HepG2 (cell line): ENCODE data around the gene KLF18. TPM values are rescaled to one million over a fixed set of nuclear protein-coding genes. Genes with fewer than 3 reads are reported as not detected.

Experiments
- ATAC-seq: fragments of 200-7000 bp; cut with Tn5 transposase; 3 replicates; pipeline ENCODE4 v1.9.1; 2020; ENCODE audit warnings: mild to moderate bottlenecking, moderate library complexity
- BruUV-seq: library from RNA; stranded (reverse); fragments of 400-500 nt; replicated peaks from 2 replicates; lab custom pipeline; 2021; lab: Mats Ljungman, UMichigan
- CTCF ChIA-PET: fragments of 300-600 bp; formaldehyde crosslinking; extraction: SDS; loops from one replicate; lab custom pipeline; 2021; ENCODE audit warnings: low total read pairs, inconsistent platforms, low intra/inter-chr PET ratio; lab: Yijun Ruan, JAX
- POLR2A ChIA-PET: fragments of 350-600 bp; sonication (Branson Sonifier 250); formaldehyde crosslinking; loops from one replicate; lab custom pipeline; 2020; ENCODE audit warnings: antibody characterized with exemption, inconsistent platforms; lab: Yijun Ruan, JAX
- DNase-seq: peaks from one replicate; pipeline ENCODE4 v3.0.0-alpha.2; 2015; ENCODE audit warnings: low spot score
- FAIRE-seq: peaks from 3 replicates; lab custom pipeline; 2011; peaks lifted over from hg19 to GRCh38; lab: Jason Lieb, UNC
- H2AFZ ChIP-seq: one replicate; pipeline ENCODE4 v1.6.1; 2011; ENCODE audit warnings: low read length, inconsistent platforms
- H3K27ac ChIP-seq: fragments of 300-600 bp; 3 replicates; pipeline ENCODE4 v1.8.0; 2011; ENCODE audit warnings: mixed run types, mild to moderate bottlenecking, mixed read lengths, low read length, inconsistent platforms; ENCODE audit not compliant: insufficient read depth; ENCODE audit errors: extremely low read length
- H3K27me3 ChIP-seq, 2 experiments: fragments of 200-600 bp in 1 of 2; 2 replicates in 1 of 2; 3 replicates in 1 of 2; pipeline versions ENCODE4 v1.6.0 to v1.8.0; 2011; ENCODE audit warnings: low read length in 2 of 2, mild to moderate bottlenecking in 2 of 2, moderate library complexity in 2 of 2, inconsistent platforms in 1 of 2; ENCODE audit not compliant: insufficient read depth in 2 of 2, control insufficient read depth in 1 of 2
- H3K36me3 ChIP-seq, 2 experiments: fragments of 200-600 bp in 1 of 2; replicated peaks in 1 of 2; 2 replicates in 1 of 2; 3 replicates in 1 of 2; pipeline versions ENCODE4 v1.5.1 to v1.8.0; 2011; ENCODE audit warnings: low read length in 2 of 2, inconsistent platforms in 1 of 2; ENCODE audit not compliant: insufficient read depth in 2 of 2, control insufficient read depth in 1 of 2
- H3K4me1 ChIP-seq: 2 replicates; pipeline ENCODE4 v1.5.1; 2012; ENCODE audit warnings: low read length, inconsistent platforms; ENCODE audit not compliant: insufficient read depth
- H3K4me2 ChIP-seq: 2 replicates; pipeline ENCODE4 v1.6.0; 2011; ENCODE audit warnings: low read depth, low read length, inconsistent platforms
- H3K4me3 ChIP-seq, 3 experiments: fragments of 200-600 bp in 1 of 3; sonication (generic), shearing (Covaris generic) in 1 of 3; replicated peaks in 1 of 3; 2 replicates each; pipeline ENCODE4 v1.5.1; 2011 to 2016; ENCODE audit warnings: low read length in 3 of 3, inconsistent platforms in 2 of 3, low read depth in 2 of 3, mild to moderate bottlenecking in 2 of 3, control low read depth in 1 of 3, mixed read lengths in 1 of 3; ENCODE audit not compliant: insufficient read depth in 1 of 3
- H3K79me2 ChIP-seq: one replicate; pipeline ENCODE4 v1.6.1; 2011; ENCODE audit warnings: low read length, inconsistent platforms; ENCODE audit not compliant: insufficient read depth
- H3K9ac ChIP-seq: 2 replicates; pipeline ENCODE4 v1.6.0; 2011; ENCODE audit warnings: mild to moderate bottlenecking, low read depth, low read length, inconsistent platforms; ENCODE audit not compliant: insufficient read depth
- H3K9me3 ChIP-seq: 2 replicates; pipeline ENCODE4 v1.5.1; 2012; ENCODE audit warnings: mild to moderate bottlenecking, low read length
- H4K20me1 ChIP-seq: 2 replicates; pipeline ENCODE4 v1.6.0; 2011; ENCODE audit warnings: inconsistent platforms, mild to moderate bottlenecking, low read length, moderate library complexity; ENCODE audit not compliant: insufficient read depth
- FOXO1 ChIP-seq: sonication (generic); formaldehyde crosslinking; IDR thresholded peaks from 2 replicates; pipeline ENCODE4 v1.4.0; 2020; ENCODE audit warnings: missing genetic modification reagents
- NFKBIZ ChIP-seq: IDR thresholded peaks from 2 replicates; pipeline ENCODE4 v1.6.1; 2018; ENCODE audit warnings: missing genetic modification reagents, missing compliant biosample characterization
- PHB2 ChIP-seq: fragments of 450-650 bp; IDR thresholded peaks from 2 replicates; pipeline ENCODE4 v1.6.1; 2018; ENCODE audit not compliant: partially characterized antibody
- SMAD1 ChIP-seq: sonication (generic); formaldehyde crosslinking; IDR thresholded peaks from 2 replicates; pipeline ENCODE4 v1.4.0; 2020; ENCODE audit warnings: missing genetic modification reagents, low read depth, mild to moderate bottlenecking, borderline replicate concordance
- SNAPC2 ChIP-seq: sonication (generic); formaldehyde crosslinking; IDR thresholded peaks from 2 replicates; pipeline ENCODE4 v1.8.1; 2022; ENCODE audit warnings: mild to moderate bottlenecking, missing genetic modification reagents
- SP5 ChIP-seq: IDR thresholded peaks from 2 replicates; pipeline ENCODE4 v1.6.1; 2016; ENCODE audit warnings: low read depth, borderline replicate concordance
- TMF1 ChIP-seq: sonication (generic); formaldehyde crosslinking; IDR thresholded peaks from 2 replicates; pipeline ENCODE4 v1.8.1; 2022; ENCODE audit warnings: low read depth, missing genetic modification reagents
- TSC22D2 ChIP-seq: sonication (generic); formaldehyde crosslinking; IDR thresholded peaks from 2 replicates; pipeline ENCODE4 v1.5.1; 2020; ENCODE audit warnings: missing genetic modification reagents, mild to moderate bottlenecking, borderline replicate concordance
- WIZ ChIP-seq: sonication (generic); formaldehyde crosslinking; IDR thresholded peaks from 2 replicates; pipeline ENCODE4 v1.5.1; 2020; ENCODE audit warnings: mild to moderate bottlenecking, missing genetic modification reagents
- ZFP41 ChIP-seq: sonication (generic); formaldehyde crosslinking; IDR thresholded peaks from 2 replicates; pipeline ENCODE4 v1.4.0; 2020; ENCODE audit warnings: mild to moderate bottlenecking, missing genetic modification reagents, borderline replicate concordance
- ZNF282 ChIP-seq: fragments of 450-650 bp; IDR thresholded peaks from 2 replicates; pipeline ENCODE4 v1.6.1; 2018; ENCODE audit not compliant: partially characterized antibody
- ZNF460 ChIP-seq: sonication (generic); formaldehyde crosslinking; IDR thresholded peaks from 2 replicates; pipeline ENCODE4 v1.5.1; 2020; ENCODE audit warnings: missing genetic modification reagents, mild to moderate bottlenecking, borderline replicate concordance
- ZNF562 ChIP-seq: sonication (generic); formaldehyde crosslinking; IDR thresholded peaks from 2 replicates; pipeline ENCODE4 v1.8.0; 2022; ENCODE audit warnings: missing genetic modification reagents, borderline replicate concordance
- ZNF670 ChIP-seq: sonication (generic); formaldehyde crosslinking; IDR thresholded peaks from 2 replicates; pipeline ENCODE4 v1.8.0; 2022; ENCODE audit warnings: mild to moderate bottlenecking, missing genetic modification reagents, borderline replicate concordance
- WGBS: methylation state at CpG from one replicate; pipeline ENCODE4 v1.1.6; 2017; ENCODE audit warnings: low lambda C conversion rate; 5-methylcytosine and 5-hydroxymethylcytosine counted together
- in situ Hi-C: cut with HindIII; loops from 2 replicates; pipeline ENCODE4 v1.10.0; 2017; ENCODE audit warnings: low pct_unique_long_range_greater_than_20kb; ENCODE audit not compliant: extremely low pct_ligation_motif_present
- intact Hi-C: fragments of 100-400 bp; cut with micrococcal nuclease; formaldehyde crosslinking; loops from one replicate; pipeline ENCODE4 v1.10.0; 2022; ENCODE audit not compliant: unreplicated experiment
- polyA plus RNA-seq, 8 experiments: library from polyadenylated mRNA; depleted of rRNA in 3 of 8; stranded (reverse) in 7 of 8; unstranded in 1 of 8; fragments of >200 nt; fragmentation: Illumina TruSeq in 4 of 8; extraction: Trizol in 4 of 8; gene quantifications; 2 replicates each; pipeline versions ENCODE4 v1.2.1 to v1.2.3, GENCODE V29; 2011 to 2016; ENCODE audit warnings: low read depth in 4 of 8, missing spikeins in 1 of 8, mixed read lengths in 1 of 8; ENCODE audit not compliant: insufficient read depth in 1 of 8
- total RNA-seq, 5 experiments: library from RNA; depleted of rRNA; stranded (reverse); fragments of >200 nt; fragmentation: Illumina TruSeq; extraction: Trizol; gene quantifications; 2 replicates each; pipeline ENCODE4 v1.2.3, GENCODE V29; 2016; ENCODE audit warnings: low read depth in 1 of 5
- TF ChIP-seq, protein P1 (sequence below): sonication (generic); formaldehyde crosslinking; IDR thresholded peaks from 2 replicates; pipeline ENCODE4 v1.4.0; 2020; ENCODE audit warnings: missing genetic modification reagents, borderline replicate concordance
- TF ChIP-seq, protein P2 (sequence below): sonication (generic); formaldehyde crosslinking; conservative IDR thresholded peaks from 2 replicates; pipeline ENCODE4 v1.4.0; 2020; ENCODE audit warnings: mild to moderate bottlenecking, missing genetic modification reagents, moderate library complexity
- TF ChIP-seq, protein P3 (sequence below): sonication (generic); formaldehyde crosslinking; IDR thresholded peaks from 2 replicates; pipeline ENCODE4 v1.9.0; 2021; ENCODE audit warnings: missing genetic modification reagents, mild to moderate bottlenecking, borderline replicate concordance

Gene KLF18
- total and polyA plus RNA-seq, 2 of the 13 experiments (the other 11 are each of a cell fraction or from before 2014, with no cell fraction given) = not detected

DNA sequence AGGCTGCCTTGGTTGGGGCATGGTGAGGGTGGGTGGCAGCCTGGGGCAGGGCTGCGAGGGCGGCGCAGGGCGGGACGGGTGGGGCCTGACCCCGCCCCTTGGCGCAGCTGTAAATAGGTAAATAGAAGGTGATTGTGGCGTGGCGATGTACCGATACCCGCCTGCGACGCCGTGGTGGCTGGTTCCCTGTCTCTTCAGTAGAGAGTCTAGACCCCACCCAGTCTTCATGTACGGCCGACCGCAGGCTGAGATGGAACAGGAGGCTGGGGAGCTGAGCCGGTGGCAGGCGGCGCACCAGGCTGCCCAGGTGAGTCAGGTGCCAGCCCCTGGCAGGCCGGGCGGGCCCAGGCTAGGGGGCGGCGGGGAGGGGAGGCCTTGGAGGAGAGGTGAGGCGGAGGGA lies 22.7 kb downstream of the KLF18 start, which contains the start of gene KLF17:
Gene KLF17 (plus strand): TSS at position 140 of the 400 bp plus-strand sequence. CDS start 87 bp downstream, at position 227.
- FAIRE-seq (no peak), DNase-seq (no peak), ATAC-seq (no peak)
- no peak within 1 kb of the TSS for H3K4me2 ChIP-seq
- BruUV-seq = no TSS peak
- no peak for TF ChIP-seq ZNF282
- TF ChIP-seq ZFP41 (CRISPR knock-in tag) = no peak
- TF ChIP-seq FOXO1 = no peak
- TF ChIP-seq, protein P1, sequence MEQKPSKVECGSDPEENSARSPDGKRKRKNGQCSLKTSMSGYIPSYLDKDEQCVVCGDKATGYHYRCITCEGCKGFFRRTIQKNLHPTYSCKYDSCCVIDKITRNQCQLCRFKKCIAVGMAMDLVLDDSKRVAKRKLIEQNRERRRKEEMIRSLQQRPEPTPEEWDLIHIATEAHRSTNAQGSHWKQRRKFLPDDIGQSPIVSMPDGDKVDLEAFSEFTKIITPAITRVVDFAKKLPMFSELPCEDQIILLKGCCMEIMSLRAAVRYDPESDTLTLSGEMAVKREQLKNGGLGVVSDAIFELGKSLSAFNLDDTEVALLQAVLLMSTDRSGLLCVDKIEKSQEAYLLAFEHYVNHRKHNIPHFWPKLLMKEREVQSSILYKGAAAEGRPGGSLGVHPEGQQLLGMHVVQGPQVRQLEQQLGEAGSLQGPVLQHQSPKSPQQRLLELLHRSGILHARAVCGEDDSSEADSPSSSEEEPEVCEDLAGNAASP = no peak
- no peak for TF ChIP-seq ZNF562 (CRISPR knock-in tag)
- TF ChIP-seq, protein P2, sequence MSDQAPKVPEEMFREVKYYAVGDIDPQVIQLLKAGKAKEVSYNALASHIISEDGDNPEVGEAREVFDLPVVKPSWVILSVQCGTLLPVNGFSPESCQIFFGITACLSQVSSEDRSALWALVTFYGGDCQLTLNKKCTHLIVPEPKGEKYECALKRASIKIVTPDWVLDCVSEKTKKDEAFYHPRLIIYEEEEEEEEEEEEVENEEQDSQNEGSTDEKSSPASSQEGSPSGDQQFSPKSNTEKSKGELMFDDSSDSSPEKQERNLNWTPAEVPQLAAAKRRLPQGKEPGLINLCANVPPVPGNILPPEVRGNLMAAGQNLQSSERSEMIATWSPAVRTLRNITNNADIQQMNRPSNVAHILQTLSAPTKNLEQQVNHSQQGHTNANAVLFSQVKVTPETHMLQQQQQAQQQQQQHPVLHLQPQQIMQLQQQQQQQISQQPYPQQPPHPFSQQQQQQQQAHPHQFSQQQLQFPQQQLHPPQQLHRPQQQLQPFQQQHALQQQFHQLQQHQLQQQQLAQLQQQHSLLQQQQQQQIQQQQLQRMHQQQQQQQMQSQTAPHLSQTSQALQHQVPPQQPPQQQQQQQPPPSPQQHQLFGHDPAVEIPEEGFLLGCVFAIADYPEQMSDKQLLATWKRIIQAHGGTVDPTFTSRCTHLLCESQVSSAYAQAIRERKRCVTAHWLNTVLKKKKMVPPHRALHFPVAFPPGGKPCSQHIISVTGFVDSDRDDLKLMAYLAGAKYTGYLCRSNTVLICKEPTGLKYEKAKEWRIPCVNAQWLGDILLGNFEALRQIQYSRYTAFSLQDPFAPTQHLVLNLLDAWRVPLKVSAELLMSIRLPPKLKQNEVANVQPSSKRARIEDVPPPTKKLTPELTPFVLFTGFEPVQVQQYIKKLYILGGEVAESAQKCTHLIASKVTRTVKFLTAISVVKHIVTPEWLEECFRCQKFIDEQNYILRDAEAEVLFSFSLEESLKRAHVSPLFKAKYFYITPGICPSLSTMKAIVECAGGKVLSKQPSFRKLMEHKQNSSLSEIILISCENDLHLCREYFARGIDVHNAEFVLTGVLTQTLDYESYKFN (CRISPR knock-in tag) = no peak
- TF ChIP-seq, protein P3, sequence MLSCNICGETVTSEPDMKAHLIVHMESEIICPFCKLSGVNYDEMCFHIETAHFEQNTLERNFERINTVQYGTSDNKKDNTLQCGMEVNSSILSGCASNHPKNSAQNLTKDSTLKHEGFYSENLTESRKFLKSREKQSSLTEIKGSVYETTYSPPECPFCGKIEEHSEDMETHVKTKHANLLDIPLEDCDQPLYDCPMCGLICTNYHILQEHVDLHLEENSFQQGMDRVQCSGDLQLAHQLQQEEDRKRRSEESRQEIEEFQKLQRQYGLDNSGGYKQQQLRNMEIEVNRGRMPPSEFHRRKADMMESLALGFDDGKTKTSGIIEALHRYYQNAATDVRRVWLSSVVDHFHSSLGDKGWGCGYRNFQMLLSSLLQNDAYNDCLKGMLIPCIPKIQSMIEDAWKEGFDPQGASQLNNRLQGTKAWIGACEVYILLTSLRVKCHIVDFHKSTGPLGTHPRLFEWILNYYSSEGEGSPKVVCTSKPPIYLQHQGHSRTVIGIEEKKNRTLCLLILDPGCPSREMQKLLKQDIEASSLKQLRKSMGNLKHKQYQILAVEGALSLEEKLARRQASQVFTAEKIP (CRISPR knock-in tag) = no peak
- no peak for TF ChIP-seq TSC22D2 (CRISPR knock-in tag)
- no peak for TF ChIP-seq NFKBIZ (CRISPR knock-in tag)
- no peak for TF ChIP-seq PHB2
- TF ChIP-seq WIZ (CRISPR knock-in tag) = no peak
- no peak for TF ChIP-seq ZNF670 (CRISPR knock-in tag)
- no peak for TF ChIP-seq SMAD1 (CRISPR knock-in tag)
- TF ChIP-seq TMF1 (CRISPR knock-in tag) = no peak
- no peak for TF ChIP-seq SNAPC2 (CRISPR knock-in tag)
- TF ChIP-seq ZNF460 = no peak
- no peak for TF ChIP-seq SP5 (CRISPR knock-in tag)
- H3K4me1 ChIP-seq = peaks cover 6% of the 10 kb centered on the region; the same call in 1 of the 2 replicates
- no peaks in the 10 kb centered on the region for H3K9me3 ChIP-seq
- H3K36me3 ChIP-seq = no peaks in the 10 kb centered on the region
- H3K4me3 ChIP-seq = no peak within 1 kb of the TSS
- no peak within 1 kb of the TSS for H3K9ac ChIP-seq
- no peaks in the 10 kb centered on the region for H3K79me2 ChIP-seq
- intact Hi-C loops = no loop called here
- WGBS = 78% methylated on average over 23 of the region's 25 CpGs
- ChIA-PET CTCF (no interaction called here), POLR2A (no interaction called here)
- no peak within 1 kb of the TSS for H2AFZ ChIP-seq
- H4K20me1 ChIP-seq = no peaks in the 10 kb centered on the region
- H3K27me3 ChIP-seq = peaks cover 0 to 22% of the 10 kb centered on the region in 2 experiments; a peak in 3 of 5 replicates
- in situ Hi-C loops = no loop called here
- no peak within 1 kb of the TSS for H3K27ac ChIP-seq
